DND-41 (cell line): ENCODE data around the gene RNF135.

Experiments used
- ATAC-seq: fragments of 200-7000 bp; cut with Tn5 transposase; 3 replicates; pipeline ENCODE4 v1.9.1; 2021; ENCODE audit warnings: low read depth; ENCODE audit not compliant: insufficient read depth
- DNase-seq: peaks from one replicate; pipeline ENCODE4 v3.0.0-alpha.2; 2020
- H2AFZ ChIP-seq: 2 replicates; pipeline ENCODE4 v1.6.0; 2012; ENCODE audit warnings: low read depth, low read length
- H3K27ac ChIP-seq: 2 replicates; pipeline ENCODE4 v1.5.1; 2012; ENCODE audit warnings: low read length, inconsistent platforms
- H3K27me3 ChIP-seq: fragments of 200-600 bp; sonication (generic); 2 replicates; pipeline ENCODE4 v1.6.0; 2012; ENCODE audit warnings: low read length, mild to moderate bottlenecking, inconsistent platforms; ENCODE audit not compliant: insufficient read depth, poor library complexity
- H3K36me3 ChIP-seq: 2 replicates; pipeline ENCODE4 v1.5.1; 2012; ENCODE audit warnings: low read length, inconsistent platforms; ENCODE audit not compliant: insufficient read depth
- H3K4me1 ChIP-seq: 2 replicates; pipeline ENCODE4 v1.5.1; 2012; ENCODE audit warnings: mild to moderate bottlenecking, low read length; ENCODE audit not compliant: insufficient read depth
- H3K4me2 ChIP-seq: 2 replicates; pipeline ENCODE4 v1.6.0; 2012; ENCODE audit warnings: mild to moderate bottlenecking, moderate library complexity, low read length, inconsistent platforms; ENCODE audit not compliant: insufficient read depth
- H3K4me3 ChIP-seq, 2 experiments: fragments of 200-600 bp in 1 of 2; shearing (Covaris generic) in 1 of 2; 2 replicates each; pipeline ENCODE4 v1.5.1; 2012 to 2016; ENCODE audit warnings: inconsistent platforms in 2 of 2, low read length in 2 of 2, mild to moderate bottlenecking in 2 of 2, low read depth in 1 of 2, moderate library complexity in 1 of 2
- H3K79me2 ChIP-seq: 2 replicates; pipeline ENCODE4 v1.6.0; 2012; ENCODE audit warnings: low read length, inconsistent platforms; ENCODE audit not compliant: insufficient read depth
- H3K9ac ChIP-seq: 2 replicates; pipeline ENCODE4 v1.6.0; 2012; ENCODE audit warnings: low read depth, mild to moderate bottlenecking, inconsistent platforms, low read length, moderate library complexity
- H3K9me3 ChIP-seq: 2 replicates; pipeline ENCODE4 v1.5.1; 2012; ENCODE audit warnings: low read length, moderate library complexity, mild to moderate bottlenecking, inconsistent platforms; ENCODE audit not compliant: insufficient read depth, severe bottlenecking
- H4K20me1 ChIP-seq: 2 replicates; pipeline ENCODE4 v1.6.0; 2012; ENCODE audit warnings: low read length; ENCODE audit not compliant: insufficient read depth
- CTCF ChIP-seq: IDR thresholded peaks from 2 replicates; pipeline ENCODE4 v1.5.1; 2012; ENCODE audit warnings: borderline replicate concordance, low read length, moderate library complexity, mild to moderate bottlenecking; ENCODE audit not compliant: poor library complexity, severe bottlenecking; ENCODE audit errors: extremely low read depth
- EZH2 ChIP-seq: IDR thresholded peaks from 3 replicates; pipeline ENCODE4 v1.6.1; 2012; ENCODE audit warnings: borderline replicate concordance, low read depth, mild to moderate bottlenecking, moderate library complexity, low read length, inconsistent platforms; ENCODE audit not compliant: severe bottlenecking

The RNF135 gene

DNA sequence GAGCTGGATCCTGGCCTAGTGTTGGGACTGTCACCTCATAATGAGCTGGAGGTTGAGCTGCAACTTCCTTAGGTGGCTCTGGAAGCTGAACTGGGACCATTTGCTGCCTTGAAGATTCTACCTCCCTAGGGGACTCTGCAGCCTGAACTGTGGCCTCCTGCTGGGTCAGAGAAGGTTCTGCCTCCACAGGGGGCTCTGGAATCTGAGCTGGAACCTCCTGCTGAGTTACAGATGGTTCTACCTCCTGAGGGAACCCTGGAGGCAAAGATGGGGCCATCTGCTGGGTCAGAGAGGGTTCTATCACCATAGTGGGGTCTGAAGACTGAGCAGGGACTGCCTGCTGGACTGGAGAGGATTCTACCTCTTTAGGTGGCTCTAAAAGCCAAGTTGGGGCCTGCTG lies 77.3 kb downstream of the RNF135 start:
- Histone ChIP-seq H2AFZ (no peak overlapping the region), H3K9me3 (no peaks in the 10 kb centered on the region), H3K4me1 (no peaks in the 10 kb centered on the region), H3K9ac (no peak overlapping the region), H3K79me2 (no peaks in the 10 kb centered on the region), H3K4me2 (no peak overlapping the region), H3K27ac (no peak overlapping the region), H3K4me3 (no peak overlapping the region), H3K27me3 (no peaks in the 10 kb centered on the region), H3K36me3 (no peaks in the 10 kb centered on the region), H4K20me1 (no peaks in the 10 kb centered on the region)
- no peak for DNase-seq
- no peak for ATAC-seq
- TF ChIP-seq CTCF: no peak
- TF ChIP-seq EZH2: no peak

DNA sequence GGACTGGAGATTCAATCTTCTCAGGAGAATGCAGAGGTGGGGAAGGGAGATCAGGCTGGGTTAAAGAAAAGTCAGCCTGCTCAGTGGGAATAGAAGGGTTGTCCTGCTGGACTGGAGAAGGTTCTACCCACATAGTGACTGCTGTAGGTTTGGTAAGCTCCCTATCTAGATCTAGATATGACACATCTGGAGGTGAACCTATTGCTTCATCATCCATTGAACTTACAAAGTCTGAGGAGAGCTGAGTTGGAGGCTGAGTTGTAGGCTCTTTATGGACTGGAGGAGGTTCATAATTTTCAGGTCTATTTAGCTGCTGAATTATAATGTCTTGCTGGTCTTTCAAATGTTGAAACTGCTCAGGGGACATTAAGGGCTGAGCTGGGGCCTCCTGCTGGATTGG lies 77.9 kb downstream of the RNF135 start:
- H2AFZ ChIP-seq: no peak overlapping the region
- H3K27ac ChIP-seq: no peak overlapping the region
- TF ChIP-seq CTCF: no peak
- no peaks in the 10 kb centered on the region for H3K4me1 ChIP-seq
- H3K27me3 ChIP-seq: no peaks in the 10 kb centered on the region
- no peak overlapping the region for H3K4me3 ChIP-seq
- no peak for ATAC-seq
- no peaks in the 10 kb centered on the region for H3K36me3 ChIP-seq
- H4K20me1 ChIP-seq: no peaks in the 10 kb centered on the region
- H3K9me3 ChIP-seq: no peaks in the 10 kb centered on the region
- no peak overlapping the region for H3K9ac ChIP-seq
- no peak overlapping the region for H3K4me2 ChIP-seq
- DNase-seq: no peak
- H3K79me2 ChIP-seq: no peaks in the 10 kb centered on the region
